ENCODE results near the gene BAHCC1. TPM values are rescaled to one million over a fixed set of nuclear protein-coding genes. Genes with fewer than 3 reads are reported as not detected.

The BAHCC1 gene
- total RNA-seq, 2 experiments from 2014 or later: 0.40 to 0.65 TPM

GRCh38 chr17:81488276-81488860 lies 93.1 kb downstream of the BAHCC1 start:
- CTCF ChIA-PET: interaction anchor here (1.1 kb wide), 1 partner anchor 10 kb away, joined by 4 read pairs; no protein-coding TSS in a partner anchor
- H3K27ac Mint-ChIP-seq: no peak overlapping the region
- POLR2A ChIA-PET: interaction anchor here (0.6 to 4.2 kb wide), 7 partner anchors 11 to 242 kb away, joined by 3 to 33 read pairs (median 7); partner anchors contain the start of gene ACTG1
- peak overlapping the region; percentile 63 for H3K4me3 Mint-ChIP-seq
- intact Hi-C loops (cut with micrococcal nuclease): loop anchor here (10.0 kb wide), 1 partner anchor 194 kb away; the partner anchor contains the start of gene SLC38A10
- H3K36me3 Mint-ChIP-seq (ENCODE audit: low read depth): no peaks in the 10 kb centered on the region
- ATAC-seq (peak; percentile 22), DNase-seq (peak; percentile 51)
- peaks cover 20% of the 10 kb centered on the region for H3K4me1 Mint-ChIP-seq (ENCODE audit: low read depth)
- H3K9me3 Mint-ChIP-seq: no peaks in the 10 kb centered on the region
- TF ChIP-seq CTCF (IDR thresholded peaks at IDR 0.05): no peak
- peaks cover 4% of the 10 kb centered on the region for H3K27me3 Mint-ChIP-seq

- ChIA-PET CTCF (interaction anchor here (1.0 to 1.1 kb wide), 2 partner anchors 9 to 77 kb away, joined by 3 to 4 read pairs; no protein-coding TSS in a partner anchor), POLR2A (interaction anchor here (0.6 to 4.2 kb wide), 9 partner anchors 10 to 1119 kb away, joined by 3 to 33 read pairs (median 4); partner anchors contain the start of gene ACTG1)
- intact Hi-C loops (cut with micrococcal nuclease): loop anchor here (10.0 kb wide), 1 partner anchor 195 kb away; the partner anchor contains the start of gene SLC38A10
- no peak for TF ChIP-seq CTCF (IDR thresholded peaks at IDR 0.05)
- H3K27ac Mint-ChIP-seq: peak overlapping the region; percentile 16
- ATAC-seq (no peak), DNase-seq (no peak)
- no peaks in the 10 kb centered on the region for H3K9me3 Mint-ChIP-seq
- H3K36me3 Mint-ChIP-seq (ENCODE audit: low read depth): no peaks in the 10 kb centered on the region
- H3K27me3 Mint-ChIP-seq: peaks cover 4% of the 10 kb centered on the region
- peak overlapping the region; percentile 63 for H3K4me3 Mint-ChIP-seq
- peaks cover 18% of the 10 kb centered on the region for H3K4me1 Mint-ChIP-seq (ENCODE audit: low read depth)
These were observed 94.0 kb downstream of the BAHCC1 start for GRCh38 chr17:81489012-81489997.

- intact Hi-C loops (cut with micrococcal nuclease): loop anchor here (10.0 kb wide), 1 partner anchor 195 kb away; the partner anchor contains the start of gene SLC38A10
These were observed 95.0 kb downstream of the BAHCC1 start for GRCh38 chr17:81489998-81490992.

More at GRCh38 chr17:81489998-81490992, 95.0 kb downstream of the BAHCC1 start:
- POLR2A ChIA-PET: interaction anchor here (0.6 to 4.2 kb wide), 7 partner anchors 9 to 252 kb away, joined by 3 to 33 read pairs (median 7); partner anchors contain the start of gene ACTG1
- H3K27ac Mint-ChIP-seq: peak overlapping the region; percentile 16
- no peak for DNase-seq
- peaks cover 18% of the 10 kb centered on the region for H3K4me1 Mint-ChIP-seq (ENCODE audit: low read depth)
- TF ChIP-seq CTCF (IDR thresholded peaks at IDR 0.05): no peak
- no peaks in the 10 kb centered on the region for H3K9me3 Mint-ChIP-seq
- H3K4me3 Mint-ChIP-seq: peak overlapping the region; percentile 63
- CTCF ChIA-PET: interaction anchor here (1.0 kb wide), 2 partner anchors 78 to 199 kb away, joined by 3 read pairs; no protein-coding TSS in a partner anchor
- ATAC-seq: no peak
- H3K36me3 Mint-ChIP-seq (ENCODE audit: low read depth): no peaks in the 10 kb centered on the region
- H3K27me3 Mint-ChIP-seq: peaks cover 6% of the 10 kb centered on the region
